Large intestine (tissue), 3 donors: ENCODE data around the gene CCDC167. TPM values are rescaled to one million over a fixed set of nuclear protein-coding genes. Genes with fewer than 3 reads are reported as not detected.

Experiments used
- DNase-seq, 2 donors: peaks; one replicate each; pipeline versions ENCODE4 v3.0.0 to v3.0.0-alpha.2; 2013
- H3K27ac ChIP-seq: one replicate; pipeline ENCODE4 v1.5.1; 2013; ENCODE audit warnings: low read length
- H3K27me3 ChIP-seq: 2 replicates; pipeline ENCODE4 v1.6.1; 2013; ENCODE audit warnings: low read length; ENCODE audit not compliant: control insufficient read depth, insufficient read depth
- H3K36me3 ChIP-seq: 2 replicates; pipeline ENCODE4 v1.6.1; 2013; ENCODE audit warnings: low read length; ENCODE audit not compliant: control insufficient read depth, insufficient read depth
- H3K4me1 ChIP-seq: one replicate; pipeline ENCODE4 v1.6.1; 2013; ENCODE audit warnings: low read length; ENCODE audit not compliant: control insufficient read depth, insufficient read depth
- H3K4me3 ChIP-seq: one replicate; pipeline ENCODE4 v1.5.1; 2013; ENCODE audit warnings: low read length
- H3K9me3 ChIP-seq: one replicate; pipeline ENCODE4 v1.6.1; 2013; ENCODE audit warnings: mild to moderate bottlenecking, low read depth, low read length, moderate library complexity; ENCODE audit not compliant: control insufficient read depth
- WGBS: methylation state at CpG from one replicate; pipeline ENCODE4 v1.1.5; 2013; ENCODE audit warnings: low lambda C conversion rate; ENCODE audit not compliant: insufficient coverage; 5-methylcytosine and 5-hydroxymethylcytosine counted together
- polyA plus RNA-seq: library from polyadenylated mRNA; unstranded; fragments of 120-200 nt; gene quantifications from one replicate; pipeline ENCODE4 v1.2.1, GENCODE V29; 2013

The CCDC167 gene
- polyA plus RNA-seq, 1 donor = 18.1 TPM

DNA sequence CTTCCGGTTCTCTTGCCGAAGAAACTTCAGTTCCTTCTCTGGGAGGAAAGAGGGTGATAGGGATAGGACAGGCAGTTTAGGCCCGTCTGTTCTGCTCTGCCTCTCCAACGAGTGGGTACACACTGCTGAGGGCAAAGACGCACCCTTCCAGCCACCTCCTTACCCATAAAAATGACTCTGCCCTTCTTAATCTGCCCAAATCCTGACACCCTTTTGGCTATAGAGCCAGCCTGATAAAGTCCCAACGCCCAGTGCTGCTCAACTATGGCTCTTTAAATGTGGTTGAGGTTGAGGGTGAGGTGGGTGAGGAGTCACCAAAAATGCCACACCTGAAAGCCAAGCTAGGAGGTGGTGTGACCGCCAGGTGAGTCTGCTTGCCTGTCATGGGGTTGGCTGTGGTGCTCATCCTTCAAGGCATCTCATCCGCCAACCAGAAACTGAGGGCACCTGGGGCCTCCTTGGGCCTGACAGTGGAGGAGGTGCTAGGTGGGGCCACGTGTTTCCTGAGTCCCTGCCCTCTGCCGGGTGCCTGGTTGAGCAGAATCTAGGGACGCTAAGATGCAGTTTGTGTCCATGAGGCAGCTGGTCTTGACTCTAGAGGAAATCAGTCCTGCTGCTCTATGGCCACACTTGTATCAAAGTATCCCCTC, 16.3 kb downstream of the CCDC167 start:
- WGBS = 100% methylated on average over 1 of the region's 11 CpGs
- DNase-seq = no peak
- peaks cover 57% of the 10 kb centered on the region for H3K36me3 ChIP-seq
- no peak overlapping the region for H3K4me3 ChIP-seq
- no peak overlapping the region for H3K27ac ChIP-seq
- H3K9me3 ChIP-seq = no peaks in the 10 kb centered on the region
- no peaks in the 10 kb centered on the region for H3K4me1 ChIP-seq
- H3K27me3 ChIP-seq = no peaks in the 10 kb centered on the region

DNA sequence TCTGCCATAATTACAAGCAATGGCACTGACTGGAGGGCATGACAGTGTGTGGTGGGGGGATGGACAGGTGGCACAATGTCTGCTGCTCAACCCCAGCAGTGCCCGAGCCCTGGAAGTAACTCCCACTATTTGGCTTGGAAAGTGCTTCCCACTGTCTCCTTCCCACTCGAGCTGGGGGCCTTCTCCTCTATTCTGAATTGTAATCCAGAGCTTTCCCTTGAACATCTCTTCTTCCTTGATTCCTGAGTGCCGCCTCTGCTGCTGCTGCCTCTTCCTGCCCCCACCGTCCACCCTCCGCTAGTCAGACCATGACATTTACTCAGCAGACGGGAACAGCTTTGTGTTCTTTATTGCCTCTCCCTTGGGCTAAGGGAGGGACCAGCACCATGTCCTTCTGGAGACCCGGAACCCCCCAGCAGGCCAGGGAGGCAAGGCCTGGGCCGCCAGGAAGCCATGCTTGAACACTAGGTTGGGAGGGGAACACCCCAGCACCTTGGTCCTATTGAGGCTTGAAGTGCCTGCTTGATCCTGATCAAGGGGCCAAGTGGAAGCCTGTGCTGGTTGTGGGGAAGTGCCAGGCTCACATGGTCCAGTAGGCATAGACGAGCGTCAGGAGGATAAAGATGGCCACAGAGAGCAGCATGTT, 17.0 kb downstream of the CCDC167 start:
- Histone ChIP-seq H3K27ac (no peak overlapping the region), H3K4me3 (no peak overlapping the region), H3K9me3 (no peaks in the 10 kb centered on the region), H3K36me3 (peaks cover 59% of the 10 kb centered on the region), H3K27me3 (no peaks in the 10 kb centered on the region), H3K4me1 (no peaks in the 10 kb centered on the region)
- no peak for DNase-seq
- no CpG with 5 or more reads among the region's 10 CpGs for WGBS

DNA sequence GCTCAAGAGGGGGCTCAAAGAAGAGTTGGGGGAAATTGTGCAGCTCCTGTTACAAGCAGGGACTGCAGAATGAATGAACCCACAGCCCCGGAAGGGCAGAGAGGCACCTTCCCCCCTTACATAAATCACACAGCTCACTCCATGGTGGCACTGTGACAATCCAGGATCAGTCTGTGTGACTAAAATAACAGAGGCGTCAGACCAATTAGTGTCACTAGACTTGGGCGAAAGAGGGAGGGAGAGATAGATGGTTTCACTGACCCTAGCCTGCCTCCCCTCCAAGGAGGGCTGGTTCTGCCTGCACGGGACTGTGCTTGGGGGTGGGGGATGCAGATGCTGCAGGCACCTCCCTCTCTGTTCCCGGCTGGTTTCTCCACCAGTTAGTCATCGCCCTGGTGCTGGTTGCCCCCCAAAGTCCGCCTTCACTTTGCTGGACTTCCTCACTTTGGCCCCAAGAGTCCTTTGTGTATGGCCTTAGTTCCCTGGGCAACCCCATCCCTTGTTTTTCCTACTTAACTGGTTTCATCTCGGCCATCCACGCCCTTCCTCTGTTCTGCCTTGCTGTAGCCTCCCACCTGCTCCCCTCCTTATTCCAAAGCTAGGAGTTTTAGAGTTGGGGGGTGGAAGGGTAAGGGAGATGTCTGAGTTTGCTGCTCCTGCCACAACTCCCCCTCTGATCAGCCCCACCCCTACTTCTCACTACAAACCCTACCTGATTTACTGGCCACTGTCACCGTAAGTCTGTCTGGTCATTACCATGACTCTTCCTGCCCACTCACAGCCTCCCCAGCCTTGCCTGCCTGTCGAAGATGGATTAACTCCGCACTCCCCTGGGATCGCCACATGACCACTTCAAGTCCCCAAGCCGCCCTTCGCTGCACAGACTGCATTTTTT, 17.7 kb downstream of the CCDC167 start:
- peaks cover 66% of the 10 kb centered on the region for H3K36me3 ChIP-seq
- H3K9me3 ChIP-seq = no peaks in the 10 kb centered on the region
- H3K4me3 ChIP-seq = no peak overlapping the region
- H3K27ac ChIP-seq = no peak overlapping the region
- H3K4me1 ChIP-seq = no peaks in the 10 kb centered on the region
- 80% methylated on average over 2 of the region's 15 CpGs for WGBS
- H3K27me3 ChIP-seq = no peaks in the 10 kb centered on the region
- DNase-seq = no peak

DNA sequence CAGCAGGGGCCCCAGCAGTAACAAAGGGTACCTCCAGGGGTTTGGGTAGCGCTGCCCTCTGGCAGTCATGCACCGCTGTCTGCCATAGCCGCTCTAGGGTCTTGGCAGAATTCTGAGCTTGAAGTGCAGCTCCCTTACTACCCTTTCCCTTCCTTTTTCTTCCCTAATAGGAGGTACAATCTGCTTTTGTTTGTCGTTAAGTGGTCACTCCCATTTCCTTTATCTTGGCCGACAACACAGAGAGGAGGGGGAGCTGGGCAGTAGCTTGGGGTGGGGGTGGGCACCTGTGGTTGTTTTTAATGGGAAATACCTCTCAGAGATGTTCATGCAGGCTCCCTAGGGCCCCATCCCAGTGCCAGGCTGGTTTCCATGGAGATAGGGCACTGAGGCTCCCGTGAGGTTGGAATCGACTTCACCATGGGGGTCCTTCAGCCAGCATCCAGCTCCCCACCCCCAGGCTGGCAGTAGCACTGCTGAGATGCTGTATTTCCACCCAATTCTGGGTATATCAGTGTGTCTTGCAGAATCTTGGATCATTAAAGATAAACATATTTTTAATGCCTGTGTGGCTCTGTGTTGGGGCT, 18.6 kb downstream of the CCDC167 start:
- WGBS = no CpG with 5 or more reads among the region's 7 CpGs

DNA sequence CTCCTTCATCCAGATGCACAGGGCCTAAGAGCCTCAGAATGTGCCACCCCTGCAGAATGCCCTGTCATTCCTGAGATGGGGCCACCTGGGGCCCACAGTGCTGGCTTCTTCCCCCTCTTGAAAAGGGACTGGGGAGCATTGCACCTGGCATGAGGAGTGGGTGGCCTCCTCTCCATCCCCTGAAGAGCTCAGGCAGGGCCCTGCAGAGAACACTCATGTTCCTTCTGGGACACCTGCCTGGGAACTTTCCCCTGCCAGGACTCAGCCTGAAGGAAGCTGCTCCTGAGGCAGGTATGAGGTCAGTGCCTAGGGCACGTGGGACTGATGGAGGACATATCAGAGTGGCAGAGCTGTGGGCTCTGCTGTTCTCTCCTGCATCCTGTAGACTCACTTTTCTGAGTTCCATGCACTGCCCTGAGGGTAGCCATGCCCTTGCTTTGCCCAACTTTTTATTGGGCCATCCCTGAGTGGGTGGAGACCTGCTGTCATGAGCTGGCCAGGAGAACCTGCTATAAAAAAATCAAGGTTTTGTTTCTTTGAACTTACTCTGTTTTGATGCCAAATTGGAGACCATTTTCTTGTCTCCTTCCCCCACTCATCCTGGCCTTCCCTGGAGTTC, 19.5 kb downstream of the CCDC167 start:
- Histone ChIP-seq H3K27me3 (no peaks in the 10 kb centered on the region), H3K4me3 (no peak overlapping the region), H3K36me3 (peaks cover 77% of the 10 kb centered on the region), H3K27ac (no peak overlapping the region), H3K4me1 (no peaks in the 10 kb centered on the region), H3K9me3 (no peaks in the 10 kb centered on the region)
- DNase-seq = no peak
- no CpG with 5 or more reads among the region's 1 CpG for WGBS

More for the DNA sequence above, 18.6 kb downstream of the CCDC167 start:
- Histone ChIP-seq H3K4me3 (no peak overlapping the region), H3K27ac (no peak overlapping the region), H3K4me1 (no peaks in the 10 kb centered on the region), H3K9me3 (no peaks in the 10 kb centered on the region), H3K27me3 (no peaks in the 10 kb centered on the region), H3K36me3 (peaks cover 76% of the 10 kb centered on the region)
- DNase-seq = no peak

DNA sequence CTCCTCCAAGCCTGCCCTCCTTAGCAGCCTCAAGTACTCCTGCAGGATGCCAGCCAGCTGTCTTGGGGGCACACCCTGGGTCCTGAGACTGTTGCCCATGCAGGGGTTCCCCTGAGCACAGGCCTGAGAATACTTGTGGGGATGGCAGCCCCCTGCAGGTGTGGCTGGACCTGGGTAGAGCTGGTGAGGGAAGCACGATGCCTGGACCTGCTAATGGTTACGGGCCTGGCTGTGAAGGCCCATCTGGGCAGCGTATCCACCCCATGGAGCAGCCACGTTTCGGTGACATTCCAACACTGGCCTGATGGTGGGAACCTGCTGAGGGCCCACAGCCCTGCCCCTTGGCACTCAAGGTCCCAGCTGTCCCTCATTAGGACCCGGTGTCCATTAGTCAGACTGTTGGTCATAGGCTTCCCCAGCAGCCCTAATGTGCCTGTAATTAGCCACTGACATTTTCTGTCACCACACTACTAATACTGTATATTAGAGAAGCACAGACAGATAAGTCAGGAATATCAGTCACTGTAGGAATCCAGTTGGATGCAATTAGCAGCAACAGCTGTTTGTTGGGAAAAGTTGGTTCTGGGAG, 20.3 kb downstream of the CCDC167 start:
- H3K4me1 ChIP-seq = no peaks in the 10 kb centered on the region
- DNase-seq = no peak
- H3K36me3 ChIP-seq = peaks cover 85% of the 10 kb centered on the region
- WGBS = no CpG with 5 or more reads among the region's 6 CpGs
- no peaks in the 10 kb centered on the region for H3K27me3 ChIP-seq
- H3K27ac ChIP-seq = no peak overlapping the region
- H3K9me3 ChIP-seq = no peaks in the 10 kb centered on the region
- no peak overlapping the region for H3K4me3 ChIP-seq

DNA sequence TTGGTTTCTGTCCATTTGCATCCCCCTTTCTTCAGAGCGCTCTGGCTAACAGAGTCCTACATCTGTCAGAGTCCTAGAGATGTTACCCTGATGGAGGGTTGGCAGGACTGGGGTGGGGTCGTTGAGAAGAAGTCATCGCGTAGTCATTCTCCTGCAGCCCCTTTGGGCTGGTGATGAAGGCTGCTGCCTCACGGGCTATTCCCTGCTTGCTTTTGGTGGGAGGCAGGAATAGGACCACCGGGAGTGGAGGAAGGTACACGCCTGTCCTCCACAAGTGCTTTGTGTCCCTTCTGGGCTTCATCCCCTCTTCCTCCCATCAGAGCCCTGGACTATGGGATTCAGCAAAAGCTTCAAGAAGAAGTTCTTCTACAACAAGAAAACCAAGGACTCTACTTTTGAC, 20.9 kb downstream of the CCDC167 start:
- Histone ChIP-seq H3K27me3 (no peaks in the 10 kb centered on the region), H3K4me1 (no peaks in the 10 kb centered on the region), H3K4me3 (no peak overlapping the region), H3K9me3 (no peaks in the 10 kb centered on the region), H3K27ac (no peak overlapping the region), H3K36me3 (peaks cover 88% of the 10 kb centered on the region)
- no CpG with 5 or more reads among the region's 7 CpGs for WGBS
- DNase-seq = no peak

DNA sequence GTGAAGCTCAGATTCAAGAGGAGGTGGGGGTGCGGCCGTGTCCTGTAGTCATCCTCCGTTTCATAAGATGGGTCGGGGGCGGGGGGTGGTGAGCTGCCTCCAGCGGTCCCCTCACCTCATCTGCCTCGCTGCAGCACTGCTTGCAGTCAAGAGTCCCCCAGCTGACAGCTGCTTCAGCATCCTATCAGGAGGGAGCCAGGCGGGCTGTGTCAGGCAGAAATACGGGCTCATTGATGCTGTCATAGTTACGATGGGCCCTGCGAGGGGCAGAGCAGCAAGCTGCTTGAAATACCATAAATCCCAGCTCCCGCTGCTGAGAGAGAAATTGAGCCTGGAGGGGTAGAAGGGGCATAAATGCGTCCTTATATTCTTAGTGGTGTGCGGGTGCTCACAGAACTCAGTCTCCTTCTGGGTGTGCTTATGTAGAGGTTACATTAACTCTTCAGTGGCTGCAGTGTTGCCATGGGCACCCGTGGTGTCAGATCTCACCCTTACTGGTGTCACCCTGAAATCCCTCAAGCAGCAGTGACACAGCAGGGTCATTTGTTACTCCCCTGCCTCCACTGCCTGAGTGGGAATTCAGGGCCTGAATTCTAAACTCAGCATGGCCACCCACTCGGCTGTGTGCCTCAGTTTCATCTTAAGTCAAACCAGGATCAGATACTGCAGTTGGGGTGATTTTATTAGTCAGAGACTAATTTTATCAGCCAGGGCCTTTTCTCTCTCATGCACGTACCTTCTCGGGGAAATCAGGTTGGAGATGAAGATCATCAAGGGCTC, 21.8 kb downstream of the CCDC167 start:
- DNase-seq = no peak
- Histone ChIP-seq H3K4me3 (no peak overlapping the region), H3K27ac (no peak overlapping the region), H3K4me1 (no peaks in the 10 kb centered on the region), H3K27me3 (no peaks in the 10 kb centered on the region), H3K36me3 (peaks cover 89% of the 10 kb centered on the region), H3K9me3 (no peaks in the 10 kb centered on the region)
- no CpG with 5 or more reads among the region's 18 CpGs for WGBS

DNA sequence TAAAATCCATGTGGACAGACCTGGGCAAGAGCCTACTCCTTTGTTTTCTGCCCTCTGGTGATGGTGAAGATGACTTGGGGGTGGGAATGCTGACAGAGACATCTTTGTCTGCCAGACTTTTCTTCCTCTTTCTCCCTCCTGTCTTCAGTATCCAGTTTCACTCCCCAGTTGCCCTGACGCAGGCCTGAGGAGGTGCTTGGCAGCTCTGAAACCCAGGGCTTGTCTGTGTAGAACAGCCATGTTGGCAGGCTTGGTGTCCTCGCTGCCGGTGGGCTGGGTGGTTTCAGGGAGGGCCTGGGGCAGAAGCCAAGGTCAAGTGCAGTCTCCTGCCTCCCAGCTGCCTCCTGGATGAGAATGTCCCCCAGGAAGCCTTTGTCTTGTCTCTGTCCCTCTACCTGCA, 22.5 kb downstream of the CCDC167 start:
- Histone ChIP-seq H3K4me1 (no peaks in the 10 kb centered on the region), H3K9me3 (no peaks in the 10 kb centered on the region), H3K27ac (no peak overlapping the region), H3K36me3 (peaks cover 90% of the 10 kb centered on the region), H3K27me3 (no peaks in the 10 kb centered on the region), H3K4me3 (no peak overlapping the region)
- WGBS = no CpG with 5 or more reads among the region's 3 CpGs
- DNase-seq = no peak
